Gastroesophageal sphincter (tissue), 3 donors: ENCODE results near the gene YWHAB.

Experiments
- POLR2A ChIP-seq, 2 donors: fragments of 450-650 bp; IDR thresholded peaks; one replicate each; pipeline ENCODE4 v1.6.1; 2017; ENCODE audit warnings: antibody characterized with exemption in 2 of 2, mild to moderate bottlenecking in 2 of 2, moderate library complexity in 1 of 2
- TF ChIP-seq, protein P1 (sequence below), 4 experiments: fragments of 200-600 bp in 2 of 4; fragments of 450-650 bp in 2 of 4; sonication (generic) in 1 of 4; IDR thresholded peaks; one replicate each; pipeline ENCODE4 v1.5.1; 2017 to 2019; ENCODE audit warnings: antibody characterized with exemption in 4 of 4, mild to moderate bottlenecking in 2 of 4, moderate library complexity in 2 of 4

DNA sequence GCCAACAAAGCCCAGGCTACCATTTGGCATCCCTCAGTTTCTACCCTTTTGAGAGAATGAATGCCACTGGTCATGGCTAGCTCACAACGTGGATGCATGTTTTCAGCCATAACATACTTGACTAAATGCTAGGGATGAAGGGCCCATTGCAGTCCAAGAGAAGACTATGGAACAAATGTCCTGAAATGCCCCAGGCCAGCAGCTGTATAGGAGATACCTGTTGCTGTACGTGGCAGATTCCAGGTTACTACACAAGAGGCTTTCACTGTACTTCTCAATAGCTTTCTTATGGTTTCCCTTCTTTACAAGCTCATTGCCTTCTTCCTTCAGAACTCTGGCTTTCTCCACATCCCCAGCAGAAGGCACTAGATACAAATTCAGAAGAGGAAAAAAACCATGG is 63.0 kb downstream of the YWHAB start:
- no peak for TF ChIP-seq POLR2A (IDR thresholded peaks at IDR 0.05)
- TF ChIP-seq, protein P1, sequence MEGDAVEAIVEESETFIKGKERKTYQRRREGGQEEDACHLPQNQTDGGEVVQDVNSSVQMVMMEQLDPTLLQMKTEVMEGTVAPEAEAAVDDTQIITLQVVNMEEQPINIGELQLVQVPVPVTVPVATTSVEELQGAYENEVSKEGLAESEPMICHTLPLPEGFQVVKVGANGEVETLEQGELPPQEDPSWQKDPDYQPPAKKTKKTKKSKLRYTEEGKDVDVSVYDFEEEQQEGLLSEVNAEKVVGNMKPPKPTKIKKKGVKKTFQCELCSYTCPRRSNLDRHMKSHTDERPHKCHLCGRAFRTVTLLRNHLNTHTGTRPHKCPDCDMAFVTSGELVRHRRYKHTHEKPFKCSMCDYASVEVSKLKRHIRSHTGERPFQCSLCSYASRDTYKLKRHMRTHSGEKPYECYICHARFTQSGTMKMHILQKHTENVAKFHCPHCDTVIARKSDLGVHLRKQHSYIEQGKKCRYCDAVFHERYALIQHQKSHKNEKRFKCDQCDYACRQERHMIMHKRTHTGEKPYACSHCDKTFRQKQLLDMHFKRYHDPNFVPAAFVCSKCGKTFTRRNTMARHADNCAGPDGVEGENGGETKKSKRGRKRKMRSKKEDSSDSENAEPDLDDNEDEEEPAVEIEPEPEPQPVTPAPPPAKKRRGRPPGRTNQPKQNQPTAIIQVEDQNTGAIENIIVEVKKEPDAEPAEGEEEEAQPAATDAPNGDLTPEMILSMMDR (IDR thresholded peaks at IDR 0.05), result no peak
